Measurements from ENCODE around the gene SYNJ2.

- TF ChIP-seq CREB1 (IDR thresholded peaks at IDR 0.05; ENCODE audit: low read depth) (no peak), CEBPB (IDR thresholded peaks at IDR 0.05) (no peak), MAX (IDR thresholded peaks at IDR 0.05) (no peak), TAF1 (IDR thresholded peaks at IDR 0.05; ENCODE audit: low read depth) (no peak), REST (IDR thresholded peaks at IDR 0.05; ENCODE audit: low read depth) (no peak), RAD21 (IDR thresholded peaks at IDR 0.05; ENCODE audit: low read depth) (no peak), YY1 (IDR thresholded peaks at IDR 0.05; ENCODE audit: low read depth) (no peak), EP300 (IDR thresholded peaks at IDR 0.05; ENCODE audit: borderline replicate concordance) (no peak), TCF12 (IDR thresholded peaks at IDR 0.05; ENCODE audit: low read depth) (no peak), USF1 (IDR thresholded peaks at IDR 0.05) (no peak)
Observed at GRCh38 chr6:158033751-158034702, 52.4 kb downstream of the SYNJ2 start.

Measured in Ishikawa (cell line).